Myometrial cell (primary cell): ENCODE measurements around the gene EFCAB7. TPM values are rescaled to one million over a fixed set of nuclear protein-coding genes. Genes with fewer than 3 reads are reported as not detected.

ENCODE experiments used
- total RNA-seq: library from RNA; depleted of rRNA; stranded (reverse); fragments of >200 nt; gene quantifications from 2 replicates; pipeline ENCODE4 v1.2.3, GENCODE V29; 2015

The EFCAB7 gene, protein sequence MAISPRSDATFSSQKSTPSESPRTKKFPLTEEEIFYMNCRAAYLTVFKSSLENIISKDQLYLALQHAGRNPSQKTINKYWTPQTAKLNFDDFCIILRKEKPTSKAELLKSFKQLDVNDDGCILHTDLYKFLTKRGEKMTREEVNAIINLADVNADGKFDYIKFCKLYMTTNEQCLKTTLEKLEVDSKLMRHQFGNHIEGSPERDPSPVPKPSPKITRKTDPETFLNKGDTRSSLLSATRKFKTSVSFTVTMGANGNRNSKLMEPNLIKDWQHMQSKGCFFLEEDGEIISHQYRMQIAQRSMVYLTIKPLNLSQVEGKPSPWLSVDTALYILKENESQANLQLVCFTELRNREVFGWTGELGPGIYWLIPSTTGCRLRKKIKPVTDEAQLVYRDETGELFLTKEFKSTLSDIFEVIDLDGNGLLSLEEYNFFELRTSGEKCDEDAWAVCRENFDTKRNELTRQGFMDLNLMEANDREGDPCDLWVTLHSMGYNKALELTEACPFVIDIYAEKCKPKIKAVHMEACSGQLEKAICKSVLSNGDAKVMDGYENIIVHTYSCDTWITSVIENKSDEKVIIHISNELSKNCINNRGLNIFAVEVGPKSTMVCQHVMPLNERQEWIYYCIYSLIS
- 3.9 and 6.3 TPM in 2 replicates for total RNA-seq

DNA sequence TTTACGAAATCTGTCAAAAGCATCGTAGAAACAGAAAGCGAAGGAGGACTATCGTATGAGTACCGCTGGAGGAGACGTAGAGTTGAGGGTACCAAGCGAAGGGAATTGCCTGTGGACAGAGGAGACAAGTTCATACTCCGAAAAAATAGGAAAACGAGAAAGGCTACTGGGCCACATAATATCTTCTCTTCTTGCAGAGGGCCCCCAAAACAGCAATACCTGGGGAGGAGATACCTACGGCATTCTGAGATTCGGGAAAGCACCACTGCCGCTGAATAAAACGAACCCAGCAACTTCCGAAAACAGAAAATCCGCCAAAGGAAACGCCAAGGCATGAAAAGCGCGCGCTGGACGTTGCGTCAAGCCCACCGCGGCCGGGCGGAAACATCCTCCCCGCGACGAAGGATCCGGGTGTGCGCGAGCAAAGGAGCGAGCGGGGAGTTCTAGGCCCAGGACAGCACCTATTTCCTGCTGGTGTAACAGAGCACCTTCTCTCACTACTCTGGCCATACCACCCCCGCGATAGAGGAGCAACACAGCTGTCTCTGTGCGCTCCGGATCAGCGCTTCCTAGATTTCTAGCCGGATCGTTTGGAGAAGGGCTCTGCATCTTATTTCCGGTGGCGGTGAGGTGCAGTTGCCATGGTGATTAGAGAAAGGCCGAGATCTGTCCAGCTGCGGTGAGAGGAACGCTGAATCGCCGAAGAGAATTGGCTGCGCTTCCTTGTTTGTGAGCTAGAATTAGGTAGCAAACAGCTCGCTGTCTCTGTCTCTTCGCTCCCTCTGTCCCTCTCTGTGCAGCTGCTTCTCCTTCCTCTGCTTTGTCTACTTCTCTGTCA, at the start of gene EFCAB7, which contains the start of gene ITGB3BP:
Gene EFCAB7, plus strand, starts transcription at position 635 of the 838 bp plus-strand sequence. CDS start 2,048 bp downstream, outside the sequence.
Gene ITGB3BP, minus strand, starts transcription at position 335 of the 838 bp plus-strand sequence. Its CDS starts 92 bp downstream, at position 243.

GRCh38 chr1:63593303-63593885, 70.1 kb downstream of the EFCAB7 start, which contains the start of gene PGM1:
PGM1 (plus strand) TSS chr1:63593411; CDS start chr1:63593489, 78 bp downstream.

Other genes starting within 250 kb of the EFCAB7 start
- not detected in 2 replicates for gene FOXD3, start 201.0 kb upstream of the EFCAB7 start, total RNA-seq
- gene ALG6, start 155.9 kb upstream of the EFCAB7 start, total RNA-seq: 11.7 and 14.1 TPM in 2 replicates
- gene ITGB3BP, start 300 bp upstream of the EFCAB7 start, total RNA-seq: 11.5 and 33.5 TPM in 2 replicates
- 103 and 108 TPM in 2 replicates for gene PGM1, start 69.9 kb downstream of the EFCAB7 start, total RNA-seq